ENCODE data around the gene UTP4.
"Not testable (repeated sequence)": the region's sequence is repeated elsewhere in the genome, so short reads cannot be mapped to it uniquely, and the experiment has no call there.

Gene UTP4

DNA sequence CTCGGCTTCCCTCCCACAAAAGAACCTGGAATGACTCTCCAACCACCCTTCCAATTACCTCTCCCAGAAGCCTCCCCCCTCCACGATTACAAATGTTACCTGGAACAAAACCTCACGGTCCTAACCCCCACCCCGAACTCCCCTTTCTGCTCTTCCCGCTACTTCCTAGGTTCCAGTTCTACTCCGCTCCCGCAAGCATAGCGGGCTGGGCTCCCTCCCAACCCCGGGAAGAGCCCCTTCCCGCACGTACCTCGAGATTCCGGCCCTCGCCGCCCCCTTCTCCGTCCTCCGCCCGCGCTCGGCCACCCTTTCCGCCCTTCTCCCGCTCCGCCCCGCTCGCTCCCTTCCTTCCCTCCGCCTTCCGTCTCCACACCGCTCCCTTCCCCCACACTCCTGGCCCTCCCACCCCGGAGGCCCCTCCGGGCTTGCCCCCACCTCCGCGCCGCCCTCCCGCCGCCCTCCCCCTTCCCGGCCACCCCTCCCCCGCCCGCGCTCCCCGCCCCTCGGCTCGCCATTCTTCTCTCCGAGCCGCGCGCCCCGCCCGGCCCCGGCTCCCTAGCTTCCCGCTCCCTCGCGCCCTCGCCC, 518 bp upstream of the UTP4 start:
- DNase-seq: peak; percentile 79

DNA sequence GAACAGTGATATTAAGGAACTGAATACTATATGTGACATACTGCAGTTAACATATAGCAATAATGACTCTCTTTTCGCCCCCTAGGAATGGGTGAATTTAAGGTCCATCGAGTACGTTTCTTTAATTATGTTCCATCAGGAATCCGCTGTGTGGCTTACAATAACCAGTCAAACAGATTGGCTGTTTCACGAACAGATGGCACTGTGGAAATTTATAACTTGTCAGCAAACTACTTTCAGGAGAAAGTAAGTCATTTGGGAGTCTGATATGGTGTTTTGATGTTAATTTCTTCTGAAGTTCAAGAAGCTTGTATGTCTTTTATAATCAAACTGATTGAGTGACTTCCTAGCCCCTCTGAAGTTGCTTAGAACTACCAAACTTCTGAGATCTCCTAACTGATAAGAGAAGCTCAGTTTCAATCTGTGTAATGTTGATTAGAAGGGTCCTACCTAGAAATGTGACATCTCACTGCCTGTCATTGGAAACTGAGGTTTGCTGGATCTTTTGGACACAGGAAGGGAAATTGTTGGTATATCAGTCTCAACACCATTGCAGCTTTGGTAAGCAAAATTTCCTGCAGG, 1.0 kb downstream of the UTP4 start:
- no peak for DNase-seq

DNA sequence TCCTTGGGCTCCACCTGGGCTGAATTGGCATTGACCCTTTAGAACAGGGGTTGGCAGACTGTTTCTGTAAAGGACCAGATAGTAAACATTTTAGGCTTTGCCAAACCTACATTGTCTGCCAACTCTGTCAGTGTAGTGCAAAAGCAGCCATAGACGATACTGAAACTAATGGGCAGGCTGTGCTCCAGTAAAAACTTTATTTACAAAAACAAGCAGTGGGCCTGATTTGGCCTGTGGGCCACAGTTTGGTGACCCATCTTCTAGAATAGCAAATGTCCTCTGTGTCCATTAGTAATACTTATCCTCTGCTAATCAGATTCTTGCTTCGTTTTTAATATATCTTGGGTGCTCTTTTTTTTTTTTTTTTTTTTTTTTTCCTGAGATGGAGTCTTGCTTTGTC, 6.2 kb downstream of the UTP4 start:
- no peak for DNase-seq

DNA sequence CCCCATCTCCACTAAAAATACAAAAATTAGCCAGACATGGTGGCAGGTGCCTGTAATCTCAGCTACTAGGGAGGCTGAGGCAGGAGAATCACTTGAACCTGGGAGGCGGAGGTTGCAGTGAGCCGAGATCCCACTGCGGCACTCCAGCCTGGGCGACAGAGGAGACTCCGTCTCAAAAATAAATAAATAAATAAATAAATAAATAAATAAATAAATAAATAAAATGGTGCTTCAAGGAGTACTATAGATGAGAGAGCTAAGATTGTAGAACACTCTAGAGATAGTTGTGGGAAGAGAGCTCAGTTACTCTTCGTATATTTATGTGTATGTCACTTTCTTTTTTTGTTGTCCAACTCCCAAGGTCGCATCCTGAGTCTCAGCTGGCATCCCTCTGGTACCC, 7.0 kb downstream of the UTP4 start:
- DNase-seq: not testable (repeated sequence)

DNA sequence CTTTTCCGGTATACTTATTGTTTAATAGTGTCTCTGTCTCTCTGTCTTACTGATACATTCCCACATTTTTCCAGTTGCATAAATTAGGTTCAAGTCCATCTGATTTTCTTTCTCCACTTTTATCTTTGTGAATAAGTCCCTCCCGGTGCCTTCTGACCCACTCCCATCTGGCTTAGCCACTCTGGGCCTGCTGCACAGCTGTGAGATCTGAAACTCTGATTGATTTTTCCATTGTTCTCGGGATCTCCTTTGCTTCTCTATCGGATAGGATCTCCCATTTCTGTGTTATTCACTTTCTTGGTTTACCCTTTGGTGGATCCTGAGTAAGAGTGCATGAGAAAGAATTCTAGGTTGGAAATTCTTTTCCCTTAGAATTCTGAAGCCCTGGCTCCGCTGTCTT, 8.6 kb downstream of the UTP4 start:
- no peak for DNase-seq

DNA sequence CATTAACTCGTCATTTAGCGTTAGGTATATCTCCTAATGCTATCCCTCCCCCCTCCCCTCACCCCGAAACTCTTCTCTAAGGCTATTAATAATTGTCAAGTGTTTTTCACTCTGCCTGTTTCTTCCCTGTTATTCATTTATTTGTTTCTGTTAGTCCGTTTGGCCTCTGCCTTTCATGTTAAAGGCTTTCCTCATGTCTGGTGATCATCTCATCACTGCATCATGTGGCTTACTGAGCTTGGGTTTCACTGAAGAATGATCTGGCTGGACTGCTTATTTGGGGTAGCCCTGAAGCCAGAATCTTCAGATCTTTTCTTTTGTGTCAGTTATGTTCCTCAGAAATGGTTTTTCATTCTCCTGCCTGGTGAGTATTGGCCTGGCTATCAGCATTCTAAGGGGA, 9.5 kb downstream of the UTP4 start:
- no peak for DNase-seq

DNA sequence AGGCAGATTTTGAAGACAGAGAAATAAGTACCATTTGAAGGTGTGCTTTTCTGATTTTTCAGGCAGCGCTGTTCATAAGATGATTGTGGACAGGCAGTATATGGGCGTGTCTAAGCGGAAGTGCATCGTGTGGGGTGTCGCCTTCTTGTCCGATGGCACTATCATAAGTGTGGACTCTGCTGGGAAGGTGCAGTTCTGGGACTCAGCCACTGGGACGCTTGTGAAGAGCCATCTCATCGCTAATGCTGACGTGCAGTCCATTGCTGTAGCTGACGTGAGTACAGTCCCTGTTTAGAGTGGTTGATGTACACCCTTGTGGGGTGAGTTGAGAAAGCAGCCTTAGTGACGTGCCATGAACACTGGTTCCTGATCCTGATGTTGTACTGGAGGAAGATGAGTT, 10.7 kb downstream of the UTP4 start:
- DNase-seq: no peak

DNA sequence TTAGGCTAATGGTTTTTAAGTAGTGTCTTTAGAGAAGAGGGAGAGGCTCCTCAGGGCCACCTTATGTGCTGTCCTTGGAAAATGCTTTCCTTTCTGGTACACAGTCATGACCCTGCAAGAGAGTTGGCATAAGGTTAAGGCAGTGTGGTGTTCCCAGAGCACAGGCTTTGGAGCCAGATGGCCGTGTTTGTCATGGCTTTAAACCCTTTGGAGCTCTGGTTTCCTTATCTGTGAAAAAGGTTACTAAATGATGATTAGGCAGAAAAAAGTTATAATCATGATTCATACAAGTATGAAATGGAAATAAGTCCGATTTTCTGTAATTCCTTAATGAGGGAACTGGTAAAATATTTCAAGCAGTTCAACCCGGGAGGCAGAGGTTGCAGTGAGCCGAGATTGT, 13.2 kb downstream of the UTP4 start:
- no peak for DNase-seq

DNA sequence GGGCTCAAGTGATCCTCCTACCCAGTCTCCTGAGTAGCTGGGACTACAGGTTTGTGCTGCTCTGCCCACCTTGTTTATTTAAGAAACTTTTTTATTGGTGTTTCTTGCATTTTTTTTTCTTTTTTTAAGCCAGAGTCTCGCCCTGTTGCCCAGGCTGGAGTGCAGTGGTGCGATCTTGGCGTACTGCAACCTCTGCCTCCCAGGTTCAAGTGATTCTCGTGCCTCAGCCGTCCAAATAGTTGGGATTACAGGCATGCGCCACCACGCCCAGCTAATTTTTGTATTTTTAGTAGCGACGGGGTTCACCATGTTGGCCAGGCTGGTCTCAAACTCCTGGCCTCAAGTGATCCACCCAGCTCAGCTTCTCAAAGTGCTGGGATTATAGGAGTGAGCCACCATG, 17.2 kb downstream of the UTP4 start:
- not testable (repeated sequence) for DNase-seq

DNA sequence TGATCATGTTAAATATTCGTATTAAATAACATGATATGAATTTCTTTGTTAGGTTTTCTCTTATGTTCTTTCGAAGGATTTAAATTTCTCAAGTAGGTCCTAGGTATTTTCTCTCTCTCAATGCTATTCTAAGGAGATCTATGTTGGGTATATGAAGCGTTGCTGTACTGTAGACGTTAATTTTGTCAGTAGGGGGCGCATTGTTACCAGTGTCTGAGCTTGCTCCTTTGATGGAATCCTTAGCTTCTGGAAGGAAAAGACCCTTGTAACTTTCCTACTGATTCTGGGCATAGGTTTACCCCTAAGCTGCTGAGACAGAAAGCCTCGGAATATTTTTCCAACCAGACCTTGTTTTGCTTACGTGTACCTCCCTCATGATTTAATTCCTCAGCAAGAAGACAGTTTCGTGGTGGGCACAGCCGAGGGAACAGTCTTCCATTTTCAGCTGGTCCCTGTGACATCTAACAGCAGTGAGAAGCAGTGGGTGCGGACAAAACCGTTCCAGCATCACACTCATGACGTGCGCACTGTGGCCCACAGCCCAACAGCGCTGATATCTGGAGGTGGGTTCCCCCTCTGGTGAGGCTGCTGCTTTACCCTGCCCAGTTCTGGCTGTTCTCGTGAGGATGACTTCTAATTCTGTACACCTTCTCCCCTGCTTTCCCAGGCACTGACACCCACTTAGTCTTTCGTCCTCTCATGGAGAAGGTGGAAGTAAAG, 17.9 kb downstream of the UTP4 start:
- DNase-seq: peak; percentile 79

DNA sequence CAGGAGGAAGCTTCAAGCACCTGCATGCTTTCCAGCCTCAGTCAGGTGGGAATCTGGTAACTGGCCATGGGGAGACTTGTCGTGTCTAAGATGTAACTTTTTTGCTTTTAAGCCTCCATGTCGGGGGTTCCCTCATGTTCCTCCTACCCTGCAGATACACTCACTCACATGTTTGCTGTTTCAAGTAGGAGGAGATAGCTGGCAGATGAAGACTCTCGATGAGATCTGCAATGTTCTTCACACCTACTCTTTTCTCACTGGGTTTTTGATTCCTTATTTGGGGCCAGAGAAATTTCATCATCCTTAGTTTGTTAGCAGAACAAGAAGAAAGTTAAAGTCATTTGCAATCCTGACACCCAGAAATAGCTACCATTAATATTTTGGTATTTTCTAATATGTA, 24.7 kb downstream of the UTP4 start:
- DNase-seq: no peak

DNA sequence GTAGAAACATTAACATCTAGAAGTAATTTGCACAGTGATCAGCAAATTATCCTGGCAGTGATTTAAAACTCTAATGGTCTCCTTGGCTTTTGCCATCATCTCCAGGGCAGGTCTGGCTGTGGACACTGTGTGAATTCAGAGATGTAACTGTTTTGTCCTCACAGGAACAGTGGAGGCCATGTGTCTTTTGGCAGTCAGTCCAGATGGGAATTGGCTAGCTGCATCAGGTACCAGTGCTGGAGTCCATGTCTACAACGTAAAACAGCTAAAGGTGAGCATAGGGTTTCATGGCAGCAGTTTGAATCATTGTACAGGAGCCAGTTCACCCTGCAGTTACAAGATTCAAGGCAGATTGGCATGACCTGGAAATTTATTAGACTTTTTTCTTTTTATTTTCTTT, 27.7 kb downstream of the UTP4 start:
- DNase-seq: no peak

DNA sequence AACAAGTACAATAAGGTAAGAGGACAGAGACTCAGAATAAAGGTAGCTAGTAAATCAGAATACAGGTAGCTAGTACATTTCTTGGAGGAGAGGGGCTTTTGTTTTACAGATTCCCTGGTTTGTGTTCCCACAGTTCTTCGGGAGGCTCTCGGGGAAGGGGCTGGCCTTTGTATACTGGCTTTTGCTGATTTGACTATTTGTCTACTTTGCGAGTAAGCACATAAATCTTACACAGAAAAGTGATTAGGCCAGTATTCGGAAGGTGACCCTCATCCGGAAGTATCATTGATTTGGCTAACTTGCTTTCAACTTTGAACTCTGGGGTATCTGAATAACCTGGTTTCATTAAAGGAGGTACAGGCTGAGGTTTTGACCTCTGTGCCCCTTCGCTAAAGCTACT, 33.1 kb downstream of the UTP4 start:
- DNase-seq: no peak

DNA sequence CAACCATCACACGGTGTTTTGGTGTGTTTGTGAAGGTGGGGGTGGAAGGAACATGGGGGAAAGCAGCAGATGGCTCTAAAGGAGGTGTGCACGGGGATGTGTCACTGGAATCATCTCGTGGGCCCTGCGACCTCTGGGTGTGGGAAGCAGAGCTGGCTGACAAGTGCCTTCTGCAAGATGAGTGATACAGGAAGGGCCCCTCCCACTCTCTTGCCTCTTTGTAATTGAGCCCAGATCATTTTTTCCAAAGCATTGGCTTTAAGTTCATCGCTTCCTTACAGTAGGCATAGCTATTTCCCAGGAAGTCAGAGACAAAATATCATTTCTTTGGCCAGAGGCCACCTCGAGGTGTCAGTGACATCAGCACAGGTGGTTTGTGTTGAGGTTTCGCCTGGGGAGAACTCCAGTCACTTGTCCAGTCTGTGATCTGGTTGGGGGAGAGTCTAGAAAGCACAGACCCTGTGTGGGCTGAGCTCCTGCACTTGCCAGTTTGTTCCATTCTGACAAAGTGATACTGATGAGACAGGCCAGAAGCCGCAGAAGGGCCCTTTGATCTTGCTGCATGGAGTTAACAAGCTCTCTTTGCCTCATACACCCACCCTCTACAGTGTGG, 33.9 kb downstream of the UTP4 start:
- peak; percentile 23 for DNase-seq

DNA sequence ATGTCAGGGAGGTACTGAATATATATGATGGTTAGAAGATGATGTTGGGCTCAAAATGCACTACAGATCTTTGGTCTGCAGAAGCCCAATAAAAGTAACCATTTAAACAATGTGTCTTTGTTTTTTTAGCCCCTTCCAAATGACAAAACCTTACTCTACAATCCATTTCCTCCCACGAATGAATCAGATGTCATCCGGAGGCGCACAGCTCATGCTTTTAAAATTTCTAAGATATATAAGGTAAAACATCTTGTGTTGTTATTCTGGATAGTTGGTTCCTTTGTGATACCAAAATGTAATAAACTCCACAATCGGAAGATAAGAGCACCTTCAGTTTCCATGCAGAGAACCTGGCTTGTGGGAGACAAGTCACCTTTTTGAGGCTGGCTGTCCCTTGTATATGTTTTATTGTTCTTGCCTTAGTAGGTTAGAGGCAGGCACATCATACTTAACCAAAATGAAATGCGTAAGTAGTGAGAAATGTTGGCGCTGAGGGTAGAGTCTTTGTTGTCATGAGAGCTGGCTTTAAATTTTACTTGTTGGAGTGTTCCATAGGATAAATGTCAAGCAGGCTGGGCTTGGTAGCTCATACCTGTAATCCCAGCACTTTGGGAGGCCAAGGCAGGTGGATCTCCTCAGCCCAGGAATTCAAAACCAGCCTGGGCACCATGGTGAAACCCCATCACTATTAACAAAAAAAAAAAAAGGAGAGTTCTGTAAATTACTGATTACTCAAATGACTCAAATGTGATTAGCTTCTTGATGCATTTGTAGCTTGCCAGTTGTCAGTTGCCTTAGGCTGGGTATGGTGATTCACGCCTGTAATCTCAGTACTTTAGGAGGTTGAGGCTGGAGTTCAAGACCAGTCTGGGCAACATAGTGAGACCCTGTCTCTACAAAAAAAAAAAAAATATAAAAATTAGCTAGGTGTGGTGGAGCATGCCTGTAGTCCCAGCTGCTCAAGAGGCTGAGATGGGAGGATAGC, 34.8 kb downstream of the UTP4 start:
- no peak for DNase-seq

DNA sequence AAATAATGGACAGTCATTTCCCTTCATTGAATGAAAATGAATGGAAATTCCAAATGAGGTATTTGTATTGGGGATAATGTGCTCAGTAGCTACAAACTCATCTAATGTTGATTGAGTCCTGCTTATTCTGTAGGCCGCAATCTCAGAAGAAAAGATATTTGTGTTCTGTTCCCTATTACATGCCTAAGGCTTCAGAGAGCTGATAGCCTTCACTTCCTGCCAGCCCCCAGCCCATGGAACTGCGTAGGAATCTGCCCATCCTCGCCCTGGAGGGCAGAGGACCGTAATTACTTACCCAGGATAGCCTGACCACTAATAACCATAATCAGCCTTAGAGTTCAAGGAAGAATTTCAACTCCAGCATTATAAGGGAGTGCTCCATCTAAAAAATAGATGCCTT, 36.6 kb downstream of the UTP4 start:
- no peak for DNase-seq

DNA sequence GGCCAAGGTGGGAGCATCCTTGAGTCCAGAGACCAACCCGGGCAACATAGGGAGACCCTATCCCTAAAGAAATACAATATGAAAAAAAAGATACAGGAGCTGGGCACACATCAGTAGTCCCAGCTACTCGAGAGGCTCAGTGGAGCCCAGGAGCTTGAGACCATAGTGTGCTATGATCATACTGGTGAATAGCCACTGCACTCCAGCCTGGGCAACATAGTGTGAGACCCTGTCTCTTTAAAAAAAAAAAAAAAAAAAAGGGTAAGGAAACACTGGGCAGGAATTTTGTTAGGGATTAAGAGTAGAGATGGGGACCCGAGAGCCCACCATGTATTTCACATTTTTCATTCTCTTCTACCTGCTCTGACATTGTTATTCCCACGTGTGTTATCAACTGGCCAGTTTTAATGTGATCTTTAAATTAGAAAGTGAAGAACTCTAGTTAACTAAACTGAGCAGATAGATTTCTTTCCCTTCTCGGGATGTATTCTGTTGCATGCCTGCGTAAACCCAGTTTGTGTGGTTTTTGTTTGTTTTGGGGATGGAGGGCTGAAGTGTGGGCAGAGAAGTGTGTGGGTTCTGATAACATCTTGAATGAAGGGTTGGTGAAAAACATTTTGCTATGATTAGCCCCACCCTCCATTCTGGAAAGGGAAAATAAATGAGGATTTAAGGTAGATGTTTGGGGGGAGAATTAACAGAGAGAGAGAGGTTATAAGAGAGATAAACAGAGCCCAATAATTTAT, 37.3 kb downstream of the UTP4 start:
- DNase-seq: no peak

DNA sequence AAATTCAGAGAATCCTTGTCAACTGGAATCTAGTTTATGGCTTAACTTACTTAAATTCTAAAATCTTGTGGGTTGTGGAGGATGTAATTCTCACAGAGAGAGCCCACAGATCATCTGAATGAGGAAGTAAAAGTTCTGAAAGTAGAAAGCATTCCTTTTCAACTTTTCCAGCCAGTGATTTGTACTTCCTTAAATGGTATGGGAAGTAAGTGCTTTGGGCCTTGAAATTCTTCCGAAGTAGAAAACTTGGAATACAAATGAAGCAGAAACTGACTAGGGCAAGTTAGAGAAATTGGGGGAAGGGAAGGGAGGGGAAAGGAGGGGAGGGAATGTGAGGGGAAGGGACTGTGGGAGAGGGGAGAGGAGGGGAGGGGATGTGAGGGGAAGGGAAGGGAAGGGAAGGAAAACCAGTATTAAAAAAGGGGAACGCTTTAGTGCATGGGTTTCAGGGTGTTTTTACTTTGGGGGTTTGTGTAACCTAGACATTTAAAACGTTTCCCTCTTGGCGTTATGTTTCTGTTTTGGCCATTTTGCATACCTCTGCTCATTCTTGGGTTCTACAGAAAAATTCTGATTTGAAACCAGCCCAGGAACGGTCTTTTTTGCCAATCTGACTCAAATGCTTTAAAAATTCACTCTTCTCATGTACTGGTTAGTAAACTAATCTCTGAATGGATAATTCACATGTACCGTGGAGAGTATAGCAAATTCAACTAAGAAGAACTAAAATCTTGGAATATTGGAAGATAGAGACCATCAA, 39.1 kb downstream of the UTP4 start:
- no peak for DNase-seq

DNA sequence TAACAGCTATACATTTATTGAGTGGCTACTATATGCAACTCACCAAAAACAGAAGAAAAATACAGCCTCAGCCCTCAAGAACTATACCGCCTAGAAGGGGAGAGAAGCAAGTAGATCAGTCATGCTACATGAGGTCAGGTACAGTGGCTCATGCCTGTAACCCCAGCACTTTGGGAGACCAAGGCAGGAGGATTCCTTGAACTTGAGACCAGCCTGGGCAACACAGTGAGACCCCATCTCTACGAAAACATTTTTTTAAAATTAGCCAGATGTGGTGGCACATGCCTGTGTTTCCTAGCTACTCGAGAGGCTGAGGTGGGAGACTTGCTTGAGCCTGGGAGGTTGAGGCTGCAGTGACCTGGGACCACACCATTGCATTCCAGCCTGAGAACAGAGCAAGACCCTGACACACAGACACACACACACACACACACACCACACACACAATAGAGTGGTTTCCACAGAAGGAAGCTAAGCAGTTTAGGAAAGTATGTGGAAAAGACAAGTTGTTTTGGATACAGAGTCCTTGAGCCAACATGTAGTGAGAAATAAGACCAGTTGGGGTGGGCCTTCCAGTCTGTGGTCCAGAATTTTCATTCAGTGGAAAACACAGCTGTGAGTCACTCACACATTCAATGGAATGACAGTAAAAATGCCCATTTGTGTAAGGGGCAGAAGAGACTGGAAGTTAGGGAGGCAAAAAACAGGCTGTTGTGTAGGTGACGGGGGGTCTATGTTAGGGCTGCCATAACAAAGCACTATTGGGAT, 43.8 kb downstream of the UTP4 start:
- no peak for DNase-seq

DNA sequence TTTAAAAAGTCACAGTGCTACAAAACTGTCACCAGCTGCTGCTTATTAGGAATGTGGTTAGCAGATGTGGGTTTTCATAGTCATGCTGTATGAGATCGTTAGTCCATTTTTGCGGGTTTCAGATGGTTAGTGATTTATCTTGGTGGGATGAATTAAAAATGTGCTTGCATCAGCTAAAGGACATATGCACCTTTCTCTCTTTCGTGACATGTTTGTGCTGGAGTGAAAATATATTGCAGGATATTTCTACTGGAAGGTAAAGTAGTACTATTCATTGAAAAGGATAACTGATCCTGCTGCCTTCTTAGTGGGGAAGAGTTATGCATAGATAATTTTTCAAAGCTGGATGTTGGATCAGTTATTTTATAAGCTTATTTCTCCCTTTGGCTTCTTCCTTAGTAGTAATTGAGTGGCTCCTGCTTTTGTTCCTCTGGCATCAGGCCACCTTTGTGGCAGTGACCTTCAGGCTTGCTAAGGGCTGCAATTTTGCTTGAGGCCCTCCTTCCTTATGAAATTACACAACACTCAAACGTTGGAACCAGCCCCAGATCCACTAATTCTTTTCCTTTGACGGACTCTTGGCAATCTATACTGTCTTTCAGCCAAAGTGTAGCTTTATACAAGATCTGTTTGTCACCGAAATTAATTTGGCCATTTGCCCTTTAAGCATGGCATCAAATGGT, 47.0 kb downstream of the UTP4 start:
- DNase-seq: no peak

All from CD4-positive, alpha-beta T cell treated with Interleukin-17A for 1 hour (primary cell).